ENCODE results near the gene PLVAP.

The PLVAP gene

GRCh38 chr19:17323964-17324332 is 53.2 kb downstream of the PLVAP start:
- CTCF ChIA-PET, result no interaction called here
- POLR2A ChIA-PET, result interaction anchor here (1.6 kb wide), 1 partner anchor 15 kb away, joined by 5 read pairs; the partner anchor contains the start of gene DDA1
- TF ChIP-seq BHLHE40 (IDR thresholded peaks at IDR 0.05; ENCODE audit: borderline replicate concordance) (no peak), SP1 (IDR thresholded peaks at IDR 0.05) (no peak), L3MBTL2 (conservative IDR thresholded peaks at IDR 0.05) (no peak)
- no peak for DNase-seq (ENCODE audit: extremely low spot score)

GRCh38 chr19:17323300-17323963 is 53.7 kb downstream of the PLVAP start:
- DNase-seq (ENCODE audit: extremely low spot score), result no peak
- POLR2A ChIA-PET, result interaction anchor here (1.6 to 1.7 kb wide), 2 partner anchors 9 to 14 kb away, joined by 5 to 8 read pairs; partner anchors contain the start of gene DDA1
- CTCF ChIA-PET, result no interaction called here
- no peak for TF ChIP-seq ELF4 (IDR thresholded peaks at IDR 0.05)
- no peak for TF ChIP-seq ZNF384 (IDR thresholded peaks at IDR 0.05)
- no peak for TF ChIP-seq L3MBTL2 (conservative IDR thresholded peaks at IDR 0.05)
- no peak for TF ChIP-seq SP1 (IDR thresholded peaks at IDR 0.05)
- no peak for TF ChIP-seq FOXM1 (IDR thresholded peaks at IDR 0.05; ENCODE audit: borderline replicate concordance)

- no peak for DNase-seq (ENCODE audit: extremely low spot score)
- TF ChIP-seq FOXA1 (IDR thresholded peaks at IDR 0.05), result no peak
- ChIA-PET POLR2A (interaction anchor here (1.7 kb wide), 1 partner anchor 10 kb away, joined by 8 read pairs; no protein-coding TSS in a partner anchor), CTCF (no interaction called here)
Observed at GRCh38 chr19:17322854-17323253, 54.3 kb downstream of the PLVAP start.

- TF ChIP-seq FOXM1 (IDR thresholded peaks at IDR 0.05; ENCODE audit: borderline replicate concordance) (no peak), ZNF384 (IDR thresholded peaks at IDR 0.05) (no peak), SUZ12 (IDR thresholded peaks at IDR 0.05) (no peak), FOXA1 (IDR thresholded peaks at IDR 0.05) (no peak), CTBP1 (IDR thresholded peaks at IDR 0.05; ENCODE audit: borderline replicate concordance) (no peak), HDGF (IDR thresholded peaks at IDR 0.05; ENCODE audit: borderline replicate concordance) (no peak), L3MBTL2 (conservative IDR thresholded peaks at IDR 0.05) (no peak), BHLHE40 (IDR thresholded peaks at IDR 0.05; ENCODE audit: borderline replicate concordance) (no peak), FOXK2 (IDR thresholded peaks at IDR 0.05) (no peak), TARDBP (IDR thresholded peaks at IDR 0.05) (no peak), ELF4 (IDR thresholded peaks at IDR 0.05) (no peak), NFRKB (IDR thresholded peaks at IDR 0.05) (no peak)
- no peak for DNase-seq (ENCODE audit: extremely low spot score)
- ChIA-PET POLR2A (interaction anchor here (1.0 to 1.7 kb wide), 3 partner anchors 9 to 13 kb away, joined by 5 to 8 read pairs (median 5); partner anchors contain the start of gene DDA1), CTCF (no interaction called here)
Observed at GRCh38 chr19:17321655-17322489, 55.3 kb downstream of the PLVAP start.

GRCh38 chr19:17320435-17320834 is 56.7 kb downstream of the PLVAP start:
- POLR2A ChIA-PET, result interaction anchor here (1.7 kb wide), 1 partner anchor 11 kb away, joined by 5 read pairs; the partner anchor contains the start of gene DDA1
- CTCF ChIA-PET, result no interaction called here
- no peak for DNase-seq (ENCODE audit: extremely low spot score)
- no peak for TF ChIP-seq SP1 (IDR thresholded peaks at IDR 0.05)
- TF ChIP-seq ARNT (IDR thresholded peaks at IDR 0.05), result no peak
- no peak for TF ChIP-seq PKNOX1 (IDR thresholded peaks at IDR 0.05)
- no peak for TF ChIP-seq ZNF384 (IDR thresholded peaks at IDR 0.05)
- TF ChIP-seq NFRKB (IDR thresholded peaks at IDR 0.05), result no peak
- TF ChIP-seq LEF1 (IDR thresholded peaks at IDR 0.05; ENCODE audit: borderline replicate concordance), result no peak

GRCh38 chr19:17319473-17320238 is 57.5 kb downstream of the PLVAP start:
- ChIA-PET CTCF (interaction anchor here (0.6 kb wide), 1 partner anchor 16 kb away, joined by 3 read pairs; no protein-coding TSS in a partner anchor), POLR2A (interaction anchor here (1.2 kb wide), 1 partner anchor 10 kb away, joined by 4 read pairs; no protein-coding TSS in a partner anchor)
- no peak for DNase-seq (ENCODE audit: extremely low spot score)
- TF ChIP-seq HDGF (IDR thresholded peaks at IDR 0.05; ENCODE audit: borderline replicate concordance) (no peak), CTBP1 (IDR thresholded peaks at IDR 0.05; ENCODE audit: borderline replicate concordance) (no peak), FOXA1 (IDR thresholded peaks at IDR 0.05) (no peak), SP1 (IDR thresholded peaks at IDR 0.05) (no peak), ELF4 (IDR thresholded peaks at IDR 0.05) (no peak), TARDBP (IDR thresholded peaks at IDR 0.05) (no peak), FOXK2 (IDR thresholded peaks at IDR 0.05) (no peak), NFRKB (IDR thresholded peaks at IDR 0.05) (no peak), SUZ12 (IDR thresholded peaks at IDR 0.05) (no peak), BHLHE40 (IDR thresholded peaks at IDR 0.05; ENCODE audit: borderline replicate concordance) (no peak), FOXM1 (IDR thresholded peaks at IDR 0.05; ENCODE audit: borderline replicate concordance) (no peak), LEF1 (IDR thresholded peaks at IDR 0.05; ENCODE audit: borderline replicate concordance) (no peak), ARNT (IDR thresholded peaks at IDR 0.05) (no peak), PKNOX1 (IDR thresholded peaks at IDR 0.05) (no peak), ZNF384 (IDR thresholded peaks at IDR 0.05) (no peak), L3MBTL2 (conservative IDR thresholded peaks at IDR 0.05) (no peak)

All from HEK293T (cell line).